ENCODE measurements around the gene PTPRB.
A peak's percentile ranks its signal among the peaks of the same experiment; 100 is the strongest.

Gene PTPRB

GRCh38 chr12:70576341-70577282 is 60.6 kb downstream of the PTPRB start:
- no peaks in the 10 kb centered on the region for H4K20me1 ChIP-seq (ENCODE audit: low read depth, low read length)
- H3F3A ChIP-seq (ENCODE audit: insufficient read depth): no peaks in the 10 kb centered on the region
- no peak overlapping the region for H3K4me3 ChIP-seq (ENCODE audit: insufficient read depth, low read length, poor library complexity, severe bottlenecking)
- no peak overlapping the region for H2AFZ ChIP-seq (ENCODE audit: low read depth, low read length, severe bottlenecking)
- no peaks in the 10 kb centered on the region for H3K79me2 ChIP-seq (ENCODE audit: insufficient read depth, low read length)
- no peaks in the 10 kb centered on the region for H3K27me3 ChIP-seq (ENCODE audit: low read length)
- no peaks in the 10 kb centered on the region for H3K36me3 ChIP-seq (ENCODE audit: low read length)
- H3K9me2 ChIP-seq (replicated peaks; ENCODE audit: insufficient read depth, low read length): no peaks in the 10 kb centered on the region
- no peak for TF ChIP-seq EZH2phosphoT487 (conservative IDR thresholded peaks at IDR 0.05; ENCODE audit: low read length)
- TF ChIP-seq CTCF (IDR thresholded peaks at IDR 0.05; ENCODE audit: insufficient read depth, low read length, poor library complexity, severe bottlenecking): peak; percentile 58
- no peak overlapping the region for H3K4me2 ChIP-seq (ENCODE audit: low read depth, low read length, poor library complexity, severe bottlenecking)
- H3K9me3 ChIP-seq (ENCODE audit: insufficient read depth, low read length): no peaks in the 10 kb centered on the region
- no peak overlapping the region for H3K27ac ChIP-seq (ENCODE audit: low read depth, low read length)
- H3K9ac ChIP-seq (ENCODE audit: low read length): no peak overlapping the region

- H3K9me2 ChIP-seq (replicated peaks; ENCODE audit: insufficient read depth, low read length): no peaks in the 10 kb centered on the region
- H3K4me3 ChIP-seq (ENCODE audit: insufficient read depth, low read length, poor library complexity, severe bottlenecking): no peak overlapping the region
- H3K9me3 ChIP-seq (ENCODE audit: insufficient read depth, low read length): no peaks in the 10 kb centered on the region
- H3K79me2 ChIP-seq (ENCODE audit: insufficient read depth, low read length): no peaks in the 10 kb centered on the region
- H3K27me3 ChIP-seq (ENCODE audit: low read length): no peaks in the 10 kb centered on the region
- no peaks in the 10 kb centered on the region for H3F3A ChIP-seq (ENCODE audit: insufficient read depth)
- H3K9ac ChIP-seq (ENCODE audit: low read length): no peak overlapping the region
- H3K4me2 ChIP-seq (ENCODE audit: low read depth, low read length, poor library complexity, severe bottlenecking): no peak overlapping the region
- H4K20me1 ChIP-seq (ENCODE audit: low read depth, low read length): no peaks in the 10 kb centered on the region
- TF ChIP-seq EZH2phosphoT487 (conservative IDR thresholded peaks at IDR 0.05; ENCODE audit: low read length) (no peak), CTCF (IDR thresholded peaks at IDR 0.05; ENCODE audit: insufficient read depth, low read length, poor library complexity, severe bottlenecking) (no peak)
- H3K36me3 ChIP-seq (ENCODE audit: low read length): no peaks in the 10 kb centered on the region
- H2AFZ ChIP-seq (ENCODE audit: low read depth, low read length, severe bottlenecking): no peak overlapping the region
- H3K27ac ChIP-seq (ENCODE audit: low read depth, low read length): no peak overlapping the region
These were observed 65.4 kb downstream of the PTPRB start for GRCh38 chr12:70571705-70572268.

- H4K20me1 ChIP-seq (ENCODE audit: low read depth, low read length): no peaks in the 10 kb centered on the region
- H3K9me2 ChIP-seq (replicated peaks; ENCODE audit: insufficient read depth, low read length): no peaks in the 10 kb centered on the region
These were observed 66.2 kb downstream of the PTPRB start for GRCh38 chr12:70571029-70571428.

More at GRCh38 chr12:70571029-70571428, 66.2 kb downstream of the PTPRB start:
- no peak overlapping the region for H3K4me3 ChIP-seq (ENCODE audit: insufficient read depth, low read length, poor library complexity, severe bottlenecking)
- H3K9ac ChIP-seq (ENCODE audit: low read length): no peak overlapping the region
- no peaks in the 10 kb centered on the region for H3K27me3 ChIP-seq (ENCODE audit: low read length)
- no peaks in the 10 kb centered on the region for H3K36me3 ChIP-seq (ENCODE audit: low read length)
- no peaks in the 10 kb centered on the region for H3K9me3 ChIP-seq (ENCODE audit: insufficient read depth, low read length)
- TF ChIP-seq CTCF (IDR thresholded peaks at IDR 0.05; ENCODE audit: insufficient read depth, low read length, poor library complexity, severe bottlenecking): no peak
- no peak for TF ChIP-seq EZH2phosphoT487 (conservative IDR thresholded peaks at IDR 0.05; ENCODE audit: low read length)
- H2AFZ ChIP-seq (ENCODE audit: low read depth, low read length, severe bottlenecking): no peak overlapping the region
- H3F3A ChIP-seq (ENCODE audit: insufficient read depth): no peaks in the 10 kb centered on the region
- no peak overlapping the region for H3K4me2 ChIP-seq (ENCODE audit: low read depth, low read length, poor library complexity, severe bottlenecking)
- no peak overlapping the region for H3K27ac ChIP-seq (ENCODE audit: low read depth, low read length)
- no peaks in the 10 kb centered on the region for H3K79me2 ChIP-seq (ENCODE audit: insufficient read depth, low read length)
